AG10803 (cell line): ENCODE data around the gene MYMX.

Experiments
- DNase-seq: peaks from one replicate; pipeline ENCODE4 v3.0.0; 2010; ENCODE audit warnings: low read depth
- H3K4me3 ChIP-seq: 2 replicates; pipeline ENCODE4 v1.5.1; 2011; ENCODE audit warnings: mild to moderate bottlenecking, low read length, control low read depth
- CTCF ChIP-seq: conservative IDR thresholded peaks from 2 replicates; pipeline ENCODE4 v1.5.1; 2011; ENCODE audit warnings: mild to moderate bottlenecking, low read length, control low read depth, inconsistent platforms

Gene MYMX

GRCh38 chr6:44224029-44224964, 7.6 kb downstream of the MYMX start:
- TF ChIP-seq CTCF: no peak
- H3K4me3 ChIP-seq: peak overlapping the region; percentile 57
- no peak for DNase-seq

GRCh38 chr6:44224965-44225305, 8.2 kb downstream of the MYMX start:
- no peak overlapping the region for H3K4me3 ChIP-seq
- no peak for DNase-seq
- TF ChIP-seq CTCF: no peak

GRCh38 chr6:44225579-44226325, 9.0 kb downstream of the MYMX start:
- H3K4me3 ChIP-seq: no peak overlapping the region
- no peak for TF ChIP-seq CTCF
- no peak for DNase-seq

DNA sequence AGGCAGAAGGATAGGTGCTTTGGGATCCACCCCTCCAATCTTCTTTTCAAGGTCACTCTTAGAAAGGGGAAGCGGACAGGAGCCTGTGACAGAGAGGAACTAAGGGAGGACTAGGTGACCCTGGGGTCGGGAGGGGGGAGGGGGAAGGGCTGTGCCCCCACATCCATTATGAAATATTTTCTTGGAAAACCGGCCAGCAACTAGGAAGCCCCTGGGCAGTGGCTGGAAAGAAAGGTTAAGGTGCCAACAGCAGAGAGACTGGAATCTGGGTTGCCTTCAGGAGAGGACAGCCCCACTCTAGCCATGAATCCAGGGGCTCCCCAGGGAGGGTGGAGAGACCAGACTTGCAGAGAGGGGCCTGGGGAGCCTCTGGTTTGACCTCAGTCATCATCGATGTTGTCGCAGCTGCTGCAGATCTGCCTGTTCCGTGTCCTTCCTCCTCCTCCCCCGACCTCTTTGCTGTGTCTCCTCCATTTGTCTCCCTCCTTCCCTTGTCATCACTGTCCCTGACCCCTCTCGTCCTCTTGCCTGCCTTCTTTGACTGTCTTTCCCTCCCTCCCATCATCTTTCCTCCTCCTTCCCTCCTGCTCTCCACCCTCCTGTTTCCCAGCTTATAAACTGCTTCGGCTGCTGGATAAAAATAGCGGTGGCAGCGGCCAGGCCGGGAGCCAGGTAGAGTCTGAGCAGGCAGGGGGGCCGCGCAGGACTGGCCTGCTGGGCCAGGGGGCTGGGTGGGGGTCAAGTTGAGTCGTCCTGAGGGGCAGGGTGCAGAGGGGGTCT, 9.8 kb downstream of the MYMX start:
- no peak overlapping the region for H3K4me3 ChIP-seq
- DNase-seq: no peak

DNA sequence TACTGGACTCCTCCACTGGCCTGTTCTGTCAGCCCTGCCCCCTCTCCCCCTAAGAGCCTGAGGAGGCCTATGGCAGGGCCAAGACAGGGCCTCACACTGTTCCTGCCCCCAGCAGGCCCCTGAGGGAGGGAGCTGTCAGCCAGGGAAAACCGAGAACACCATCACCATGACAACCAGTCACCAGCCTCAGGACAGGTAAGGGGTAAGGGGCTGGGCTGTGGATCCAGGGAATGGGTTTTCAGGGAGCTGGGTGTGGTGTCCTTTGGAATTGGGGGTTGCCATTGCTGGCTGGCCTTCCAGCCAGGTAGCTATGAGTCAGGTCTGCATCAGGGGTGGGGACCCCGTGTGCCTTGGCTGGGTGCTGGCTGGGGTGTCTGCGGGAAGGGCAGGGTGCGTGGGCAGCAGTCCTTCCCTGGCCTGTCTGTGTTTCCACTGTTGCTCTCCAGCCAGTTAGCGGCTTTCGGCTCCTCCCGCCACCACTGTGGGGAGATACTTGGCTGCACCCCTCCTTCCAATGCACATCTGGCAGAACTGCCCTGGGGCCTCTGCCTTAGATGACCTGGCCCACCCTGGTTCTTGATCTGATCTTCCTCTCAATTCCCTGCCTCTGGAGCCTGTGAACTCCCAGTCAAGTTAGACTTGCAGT, 10.5 kb downstream of the MYMX start:
- DNase-seq: no peak
- TF ChIP-seq CTCF: no peak
- H3K4me3 ChIP-seq: no peak overlapping the region

More for the DNA sequence above, 9.8 kb downstream of the MYMX start:
- no peak for TF ChIP-seq CTCF

GRCh38 chr6:44228031-44228430, 11.3 kb downstream of the MYMX start:
- DNase-seq: no peak
- TF ChIP-seq CTCF: no peak
- H3K4me3 ChIP-seq: no peak overlapping the region
